Measurements from ENCODE around the gene ATP5F1A. TPM values are rescaled to one million over a fixed set of nuclear protein-coding genes. Genes with fewer than 3 reads are reported as not detected.
A peak's percentile ranks its signal among the peaks of the same experiment; 100 is the strongest.

ATP5F1A gene
- total RNA-seq, 1 donor from 2014 or later = 273 TPM

DNA sequence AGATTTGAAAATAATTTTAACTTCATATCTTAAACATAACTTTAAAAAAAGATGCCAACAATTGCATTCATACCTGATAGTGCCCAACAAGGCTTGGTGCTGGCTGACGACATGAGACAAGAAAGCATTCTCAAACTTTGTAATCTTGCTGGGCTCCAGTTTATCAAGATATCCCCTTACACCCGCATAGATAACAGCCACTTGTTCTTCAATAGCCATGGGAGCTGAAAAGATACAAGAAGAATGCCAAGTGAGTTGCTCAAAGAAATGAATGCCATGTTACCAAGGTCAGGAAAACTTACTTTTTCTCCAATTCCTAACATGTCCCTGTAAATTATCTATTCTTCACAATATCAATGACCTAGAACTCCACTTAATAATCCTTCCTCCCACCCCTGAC is 13.7 kb downstream of the ATP5F1A start:
- no peaks in the 10 kb centered on the region for H3K27me3 ChIP-seq
- no peaks in the 10 kb centered on the region for H3K9me3 ChIP-seq
- intact Hi-C loops (cut with DNase I) = no loop called here
- DNase-seq (ENCODE audit: low spot score in 2 of 2) = no peak
- H3K36me3 ChIP-seq = peaks cover 77 to 96% of the 10 kb centered on the region in 2 donors
- no peak overlapping the region for H3K27ac ChIP-seq
- H3K4me3 ChIP-seq = no peak overlapping the region
- H3K4me1 ChIP-seq = no peaks in the 10 kb centered on the region
- TF ChIP-seq, protein P1, sequence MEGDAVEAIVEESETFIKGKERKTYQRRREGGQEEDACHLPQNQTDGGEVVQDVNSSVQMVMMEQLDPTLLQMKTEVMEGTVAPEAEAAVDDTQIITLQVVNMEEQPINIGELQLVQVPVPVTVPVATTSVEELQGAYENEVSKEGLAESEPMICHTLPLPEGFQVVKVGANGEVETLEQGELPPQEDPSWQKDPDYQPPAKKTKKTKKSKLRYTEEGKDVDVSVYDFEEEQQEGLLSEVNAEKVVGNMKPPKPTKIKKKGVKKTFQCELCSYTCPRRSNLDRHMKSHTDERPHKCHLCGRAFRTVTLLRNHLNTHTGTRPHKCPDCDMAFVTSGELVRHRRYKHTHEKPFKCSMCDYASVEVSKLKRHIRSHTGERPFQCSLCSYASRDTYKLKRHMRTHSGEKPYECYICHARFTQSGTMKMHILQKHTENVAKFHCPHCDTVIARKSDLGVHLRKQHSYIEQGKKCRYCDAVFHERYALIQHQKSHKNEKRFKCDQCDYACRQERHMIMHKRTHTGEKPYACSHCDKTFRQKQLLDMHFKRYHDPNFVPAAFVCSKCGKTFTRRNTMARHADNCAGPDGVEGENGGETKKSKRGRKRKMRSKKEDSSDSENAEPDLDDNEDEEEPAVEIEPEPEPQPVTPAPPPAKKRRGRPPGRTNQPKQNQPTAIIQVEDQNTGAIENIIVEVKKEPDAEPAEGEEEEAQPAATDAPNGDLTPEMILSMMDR (IDR thresholded peaks at IDR 0.05) = no peak

DNA sequence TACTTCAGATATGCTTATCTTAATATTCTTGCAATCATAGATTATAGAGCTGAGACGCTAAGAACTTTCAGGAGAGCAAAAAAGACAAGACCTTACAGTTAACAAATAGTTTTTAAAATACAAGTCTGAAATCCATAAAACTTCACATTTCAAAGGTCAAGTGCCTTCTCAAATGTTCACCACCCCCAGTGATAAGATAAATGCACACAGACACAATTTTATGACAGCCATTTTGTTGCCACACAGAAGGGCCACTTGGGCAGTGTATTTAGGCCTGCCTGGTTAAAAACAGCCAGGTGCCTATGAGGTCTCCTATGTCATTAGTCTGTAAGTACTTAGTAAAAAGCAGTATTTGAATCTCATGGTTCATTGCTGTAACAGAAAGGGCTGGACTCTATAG is 17.9 kb downstream of the ATP5F1A start:
- no peak overlapping the region for H3K4me3 ChIP-seq
- H3K27me3 ChIP-seq = no peaks in the 10 kb centered on the region
- no peaks in the 10 kb centered on the region for H3K4me1 ChIP-seq
- H3K27ac ChIP-seq = no peak overlapping the region
- intact Hi-C loops (cut with DNase I) = no loop called here
- TF ChIP-seq, protein P1 (IDR thresholded peaks at IDR 0.05) = no peak
- H3K9me3 ChIP-seq = no peaks in the 10 kb centered on the region
- H3K36me3 ChIP-seq = peaks cover 36 to 57% of the 10 kb centered on the region in 2 donors
- no peak for DNase-seq (ENCODE audit: low spot score in 2 of 2)

DNA sequence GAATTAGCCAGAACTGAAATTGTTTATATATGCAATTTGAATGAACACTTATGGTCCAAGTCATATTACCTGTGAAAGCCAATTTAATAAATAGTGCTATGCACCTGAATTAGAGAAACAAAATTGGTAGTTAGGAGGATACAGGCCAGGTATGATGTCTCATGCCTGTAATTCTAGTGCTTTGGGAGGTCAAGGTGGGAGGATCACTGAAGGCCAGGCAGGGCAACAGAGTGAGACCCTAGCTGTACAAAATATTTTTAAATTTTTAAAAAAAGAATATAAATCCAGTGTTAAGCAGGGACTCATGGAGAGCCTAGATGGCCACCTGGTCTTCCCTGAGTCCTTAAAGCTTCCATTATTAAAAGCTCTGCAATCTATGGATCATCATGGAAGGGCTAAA is 18.8 kb downstream of the ATP5F1A start:
- no peak overlapping the region for H3K27ac ChIP-seq
- no peak overlapping the region for H3K4me3 ChIP-seq
- peaks cover 28 to 48% of the 10 kb centered on the region in 2 donors for H3K36me3 ChIP-seq
- TF ChIP-seq, protein P1 (IDR thresholded peaks at IDR 0.05) = no peak
- H3K4me1 ChIP-seq = no peaks in the 10 kb centered on the region
- no peak for DNase-seq (ENCODE audit: low spot score in 2 of 2)
- no peaks in the 10 kb centered on the region for H3K9me3 ChIP-seq
- H3K27me3 ChIP-seq = no peaks in the 10 kb centered on the region
- intact Hi-C loops (cut with DNase I) = loop anchor here (10.0 kb wide), 1 partner anchor 415 kb away; no protein-coding TSS in a partner anchor

DNA sequence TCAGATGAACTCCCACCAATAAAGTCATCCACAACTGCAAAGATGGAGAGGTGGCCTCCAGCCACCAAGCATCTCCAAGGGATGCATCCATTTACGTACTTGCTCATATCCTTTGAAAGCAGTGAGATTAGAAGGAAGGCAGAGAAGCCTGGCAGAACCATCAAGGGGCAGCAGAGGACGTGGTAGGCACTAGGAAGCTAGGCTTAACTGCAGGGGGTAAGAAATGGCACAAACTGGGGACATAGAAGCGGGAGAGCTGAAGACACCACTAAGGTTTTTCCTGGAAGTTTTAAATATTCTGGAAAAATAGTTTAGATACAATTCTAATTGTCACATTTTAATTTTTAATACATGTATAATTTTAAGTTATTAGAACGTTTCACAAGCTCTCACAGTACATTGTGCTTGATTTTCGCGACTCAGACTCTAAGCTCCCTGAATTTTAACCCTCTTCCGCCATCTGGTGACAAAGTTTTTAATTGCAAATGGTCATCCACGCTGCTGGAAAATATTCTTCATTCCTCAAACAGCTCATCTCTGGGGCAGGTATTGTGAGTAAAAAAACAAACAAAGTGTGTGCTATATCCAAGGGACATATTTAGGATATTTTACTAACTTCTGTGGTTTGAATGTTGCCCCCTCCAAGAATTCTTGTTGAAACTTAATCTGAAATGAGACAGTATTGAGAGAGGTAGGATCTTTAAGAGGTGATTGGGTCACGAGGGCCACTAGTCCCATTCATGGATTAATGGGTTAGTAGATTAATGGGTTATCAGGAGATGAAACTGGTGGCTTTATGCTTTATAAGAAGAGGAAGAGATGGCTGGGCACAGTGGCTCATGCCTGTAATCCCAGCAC is 24.4 kb downstream of the ATP5F1A start:
- Histone ChIP-seq H3K4me3 (peak overlapping the region in 1 of 2 donors; percentile 38), H3K9me3 (no peaks in the 10 kb centered on the region), H3K36me3 (no peaks in the 10 kb centered on the region), H3K27me3 (no peaks in the 10 kb centered on the region), H3K4me1 (peaks cover 4 to 8% of the 10 kb centered on the region in 2 donors), H3K27ac (no peak overlapping the region)
- DNase-seq (ENCODE audit: low spot score in 2 of 2) = peak in 1 of 2 donors; percentile 69
- TF ChIP-seq, protein P1 (IDR thresholded peaks at IDR 0.05) = peak; percentile 37 to 69 (median 63)
- intact Hi-C loops (cut with DNase I) = loop anchor here (5.0 to 10.0 kb wide), 3 partner anchors 46 to 409 kb away; partner anchors contain the start of gene EPG5

DNA sequence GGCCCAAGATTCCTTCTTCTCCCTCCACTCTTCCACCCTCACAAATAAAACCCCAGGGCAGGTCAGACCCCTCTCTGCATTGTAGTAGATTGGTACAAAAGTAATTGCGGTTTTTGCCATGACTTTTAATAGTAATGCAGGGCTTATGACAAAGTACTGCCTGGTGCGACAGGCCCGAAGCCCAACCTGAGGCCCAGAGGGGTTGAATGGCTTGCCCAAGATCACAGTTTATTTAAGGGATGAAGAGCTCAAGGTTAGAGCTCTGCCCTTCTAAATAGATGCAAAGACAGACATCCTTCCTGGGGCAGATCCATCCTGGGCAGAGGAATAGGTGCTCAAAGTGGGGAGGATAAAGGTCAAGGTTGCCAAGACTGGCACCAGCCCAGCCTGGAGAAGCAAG is 25.1 kb downstream of the ATP5F1A start:
- H3K4me3 ChIP-seq = peak overlapping the region; percentile 71 to 92
- no peak overlapping the region for H3K27ac ChIP-seq
- intact Hi-C loops (cut with DNase I) = loop anchor here (5.0 to 10.0 kb wide), 3 partner anchors 46 to 408 kb away; partner anchors contain the start of gene EPG5
- no peaks in the 10 kb centered on the region for H3K9me3 ChIP-seq
- no peak for DNase-seq (ENCODE audit: low spot score in 2 of 2)
- peaks cover 4 to 8% of the 10 kb centered on the region in 2 donors for H3K4me1 ChIP-seq
- no peaks in the 10 kb centered on the region for H3K36me3 ChIP-seq
- no peaks in the 10 kb centered on the region for H3K27me3 ChIP-seq
- TF ChIP-seq, protein P1 (IDR thresholded peaks at IDR 0.05) = no peak

Data from ascending aorta (tissue), 2 donors.